ENCODE results near the gene SCAMP1.
"Not testable (repeated sequence)": the region's sequence is repeated elsewhere in the genome, so short reads cannot be mapped to it uniquely, and the experiment has no call there.

The SCAMP1 gene

DNA sequence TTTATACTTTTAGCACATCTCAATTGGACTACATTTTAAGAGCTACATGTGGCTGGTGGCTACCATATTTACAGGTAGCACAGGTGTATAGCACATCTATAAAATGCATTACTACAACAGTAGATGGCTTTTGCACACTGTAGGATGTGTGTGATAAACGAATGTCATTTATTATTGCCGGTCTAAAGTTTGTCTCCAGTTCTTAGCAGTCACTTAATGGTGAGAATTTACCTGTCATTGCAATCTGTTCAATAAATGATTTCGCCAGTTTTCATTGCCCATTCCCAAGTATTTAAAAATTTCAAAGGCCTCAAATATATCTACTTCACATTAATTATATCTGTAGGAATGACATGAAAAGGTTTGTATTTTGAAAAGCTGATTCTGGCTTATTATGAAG is 15.9 kb downstream of the SCAMP1 start:
- intact Hi-C loops (cut with micrococcal nuclease) = no loop called here
- Mint-ChIP-seq H3K36me3 (ENCODE audit: low read depth) (no peaks in the 10 kb centered on the region), H3K9me3 (no peaks in the 10 kb centered on the region), H3K4me3 (no peak overlapping the region), H3K27ac (no peak overlapping the region), H3K27me3 (no peaks in the 10 kb centered on the region), H3K4me1 (ENCODE audit: low read depth) (peaks cover 18% of the 10 kb centered on the region)

DNA sequence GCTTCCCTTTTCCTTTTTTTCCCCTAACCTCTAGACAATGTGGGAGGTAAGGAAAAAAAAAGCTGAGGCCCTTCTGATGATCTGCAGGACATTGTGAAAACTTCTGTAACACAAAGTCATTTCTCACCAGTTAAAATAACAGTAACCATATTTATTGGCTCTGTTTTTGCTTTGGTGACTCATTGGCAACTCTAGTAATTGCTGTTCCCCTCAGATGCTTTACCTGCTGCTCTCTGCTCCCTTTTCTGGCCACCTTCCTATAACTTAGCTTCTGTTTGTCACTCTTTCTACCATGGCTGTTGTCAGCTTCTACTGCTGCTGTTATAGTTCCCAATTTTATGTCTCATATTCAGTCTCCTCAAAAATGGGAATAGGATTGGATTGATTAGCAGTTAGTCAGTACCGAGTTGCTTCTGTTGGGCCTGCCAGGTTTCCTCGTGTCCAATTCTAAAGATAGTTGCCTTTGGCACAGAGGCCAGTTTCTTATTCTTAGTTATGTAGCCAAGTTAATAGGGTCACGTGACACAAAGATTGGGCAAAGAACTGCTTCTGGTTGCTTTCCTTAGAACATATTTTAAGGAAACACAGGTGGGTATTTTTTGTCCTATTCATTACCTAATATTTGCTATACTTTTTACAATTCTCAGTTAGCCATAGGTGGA is 16.8 kb downstream of the SCAMP1 start:
- H3K36me3 Mint-ChIP-seq (ENCODE audit: low read depth) = no peaks in the 10 kb centered on the region
- H3K4me3 Mint-ChIP-seq = no peak overlapping the region
- no peak overlapping the region for H3K27ac Mint-ChIP-seq
- no peaks in the 10 kb centered on the region for H3K9me3 Mint-ChIP-seq
- no peaks in the 10 kb centered on the region for H3K27me3 Mint-ChIP-seq
- intact Hi-C loops (cut with micrococcal nuclease) = no loop called here
- H3K4me1 Mint-ChIP-seq (ENCODE audit: low read depth) = peaks cover 23% of the 10 kb centered on the region

DNA sequence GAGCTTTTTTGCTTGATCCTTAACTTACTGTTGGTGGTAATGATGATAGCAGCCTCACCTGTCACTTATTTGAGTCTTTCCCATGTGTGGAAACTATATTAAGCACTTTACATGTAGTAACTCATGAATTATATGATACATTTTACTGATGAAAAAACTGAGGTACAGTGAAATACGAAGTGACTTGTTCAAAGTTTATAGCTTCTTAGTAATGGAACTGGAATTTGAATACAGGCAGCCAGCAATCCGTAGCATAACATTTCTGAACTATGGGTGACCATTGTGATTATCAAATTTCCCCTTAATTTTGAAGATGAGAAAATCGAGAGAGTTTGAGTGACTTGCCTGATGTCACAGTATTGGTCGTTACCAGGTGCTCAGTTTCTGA is 17.3 kb downstream of the SCAMP1 start:
- peaks cover 23% of the 10 kb centered on the region for H3K4me1 Mint-ChIP-seq (ENCODE audit: low read depth)
- H3K27ac Mint-ChIP-seq = no peak overlapping the region
- no peak overlapping the region for H3K4me3 Mint-ChIP-seq
- intact Hi-C loops (cut with micrococcal nuclease) = no loop called here
- H3K36me3 Mint-ChIP-seq (ENCODE audit: low read depth) = no peaks in the 10 kb centered on the region
- no peaks in the 10 kb centered on the region for H3K27me3 Mint-ChIP-seq
- no peaks in the 10 kb centered on the region for H3K9me3 Mint-ChIP-seq

DNA sequence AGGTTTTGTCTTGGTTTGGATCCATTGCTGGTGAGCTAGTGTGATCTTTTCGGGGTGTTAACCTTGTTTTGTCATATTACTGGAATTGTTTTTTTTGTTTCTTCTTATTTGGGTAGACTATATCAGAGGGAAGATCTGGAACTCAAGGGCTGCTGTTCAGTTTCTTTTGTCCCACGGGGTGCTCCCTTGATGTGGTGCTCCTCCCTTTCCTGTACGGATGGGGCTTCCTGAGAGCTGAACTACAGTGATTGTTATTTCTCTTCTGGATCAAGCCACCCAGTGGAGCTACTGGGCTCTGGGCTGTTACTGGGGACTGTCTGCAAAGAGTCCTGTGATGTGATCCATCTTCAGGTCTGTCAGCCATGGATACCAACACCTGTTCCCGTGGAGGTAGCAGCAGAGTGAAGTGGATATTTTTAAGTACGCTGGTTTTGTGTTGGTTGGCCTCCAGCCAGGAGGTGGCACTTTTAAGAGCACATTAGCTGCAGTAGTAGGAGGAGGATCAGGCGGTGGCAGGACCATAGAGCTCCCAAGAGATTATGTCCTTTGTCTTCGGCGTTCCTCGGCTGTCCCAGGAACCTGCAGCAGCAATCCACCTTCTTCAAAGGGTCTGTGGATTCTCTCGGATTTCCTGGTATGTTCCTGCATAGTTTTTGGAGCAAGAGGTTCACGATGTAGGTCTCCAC is 27.2 kb downstream of the SCAMP1 start:
- H3K4me1 Mint-ChIP-seq (ENCODE audit: low read depth) = no peaks in the 10 kb centered on the region
- H3K9me3 Mint-ChIP-seq = peaks cover 66% of the 10 kb centered on the region
- H3K27ac Mint-ChIP-seq = no peak overlapping the region

DNA sequence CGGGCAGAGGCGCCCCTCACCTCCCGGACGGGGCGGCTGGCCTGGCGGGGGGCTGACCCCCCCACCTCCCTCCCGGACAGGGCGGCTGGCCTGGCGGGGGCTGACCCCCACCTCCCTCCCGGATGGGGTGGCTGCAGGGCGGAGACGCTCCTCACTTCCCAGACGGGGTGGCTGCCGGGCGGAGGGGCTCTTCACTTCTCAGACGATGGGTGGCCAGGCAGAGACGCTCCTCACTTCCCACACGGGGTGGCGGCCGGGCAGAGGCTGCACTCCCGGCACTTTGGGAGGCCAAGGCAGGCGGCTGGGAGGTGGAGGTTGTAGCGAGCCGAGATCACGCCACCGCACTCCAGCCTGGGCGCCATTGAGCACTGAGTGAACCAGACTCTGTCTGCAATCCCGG is 30.9 kb downstream of the SCAMP1 start:
- H3K4me1 Mint-ChIP-seq (ENCODE audit: low read depth); intact Hi-C loops (cut with micrococcal nuclease); H3K4me3 Mint-ChIP-seq: not testable (repeated sequence)

More for the DNA sequence above, 27.2 kb downstream of the SCAMP1 start:
- Mint-ChIP-seq H3K36me3 (ENCODE audit: low read depth) (peaks cover 60% of the 10 kb centered on the region), H3K4me3 (no peak overlapping the region), H3K27me3 (no peaks in the 10 kb centered on the region)
- intact Hi-C loops (cut with micrococcal nuclease) = no loop called here

DNA sequence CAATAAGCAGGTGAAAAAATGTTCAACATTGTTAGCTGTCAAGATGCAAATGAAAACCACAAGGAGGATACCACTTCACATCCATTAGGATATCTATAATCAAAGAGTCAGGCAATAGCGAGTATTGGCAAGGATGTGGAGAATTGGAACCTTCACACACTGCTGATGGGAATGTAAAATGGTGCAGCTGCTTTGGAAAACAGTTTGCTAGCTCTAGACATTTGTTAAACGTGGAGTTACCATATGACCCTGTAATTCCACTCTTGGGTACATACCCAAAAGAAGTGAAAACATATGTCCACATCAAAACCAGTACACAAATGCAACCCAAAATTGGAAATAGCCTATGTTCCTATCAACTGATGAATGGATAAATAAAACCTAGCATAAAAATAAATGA is 37.4 kb downstream of the SCAMP1 start:
- H3K4me1 Mint-ChIP-seq (ENCODE audit: low read depth) = peaks cover 16% of the 10 kb centered on the region
- H3K36me3 Mint-ChIP-seq (ENCODE audit: low read depth) = peaks cover 12% of the 10 kb centered on the region
- no peaks in the 10 kb centered on the region for H3K27me3 Mint-ChIP-seq
- H3K4me3 Mint-ChIP-seq = no peak overlapping the region
- no peaks in the 10 kb centered on the region for H3K9me3 Mint-ChIP-seq
- no peak overlapping the region for H3K27ac Mint-ChIP-seq
- intact Hi-C loops (cut with micrococcal nuclease) = no loop called here

More for the DNA sequence above, 30.9 kb downstream of the SCAMP1 start:
- H3K27me3 Mint-ChIP-seq, H3K27ac Mint-ChIP-seq: not testable (repeated sequence)
- H3K9me3 Mint-ChIP-seq = peaks cover 30% of the 10 kb centered on the region
- H3K36me3 Mint-ChIP-seq (ENCODE audit: low read depth) = peaks cover 36% of the 10 kb centered on the region

DNA sequence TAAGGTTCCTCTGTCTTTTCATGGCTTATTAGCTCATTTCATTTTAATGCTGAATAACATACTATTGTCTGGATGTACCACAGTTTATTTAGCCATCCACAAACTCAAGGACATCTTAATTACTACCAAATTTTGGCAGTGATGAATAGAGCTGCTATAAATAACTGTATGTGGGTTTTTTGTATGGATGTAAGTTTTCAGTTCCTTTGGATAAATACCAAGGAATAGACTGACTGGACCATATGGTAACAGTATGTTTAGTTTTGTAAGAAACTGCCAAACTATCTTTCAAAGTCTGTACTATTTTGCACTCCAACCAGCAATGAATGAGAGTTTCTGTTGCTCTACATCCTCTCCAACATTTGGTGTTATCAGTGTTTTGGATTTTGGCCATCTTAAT is 38.7 kb downstream of the SCAMP1 start:
- no peak overlapping the region for H3K4me3 Mint-ChIP-seq
- intact Hi-C loops (cut with micrococcal nuclease) = no loop called here
- H3K9me3 Mint-ChIP-seq = no peaks in the 10 kb centered on the region
- H3K36me3 Mint-ChIP-seq (ENCODE audit: low read depth) = peaks cover 12% of the 10 kb centered on the region
- H3K27ac Mint-ChIP-seq = no peak overlapping the region
- no peaks in the 10 kb centered on the region for H3K27me3 Mint-ChIP-seq
- peaks cover 16% of the 10 kb centered on the region for H3K4me1 Mint-ChIP-seq (ENCODE audit: low read depth)

DNA sequence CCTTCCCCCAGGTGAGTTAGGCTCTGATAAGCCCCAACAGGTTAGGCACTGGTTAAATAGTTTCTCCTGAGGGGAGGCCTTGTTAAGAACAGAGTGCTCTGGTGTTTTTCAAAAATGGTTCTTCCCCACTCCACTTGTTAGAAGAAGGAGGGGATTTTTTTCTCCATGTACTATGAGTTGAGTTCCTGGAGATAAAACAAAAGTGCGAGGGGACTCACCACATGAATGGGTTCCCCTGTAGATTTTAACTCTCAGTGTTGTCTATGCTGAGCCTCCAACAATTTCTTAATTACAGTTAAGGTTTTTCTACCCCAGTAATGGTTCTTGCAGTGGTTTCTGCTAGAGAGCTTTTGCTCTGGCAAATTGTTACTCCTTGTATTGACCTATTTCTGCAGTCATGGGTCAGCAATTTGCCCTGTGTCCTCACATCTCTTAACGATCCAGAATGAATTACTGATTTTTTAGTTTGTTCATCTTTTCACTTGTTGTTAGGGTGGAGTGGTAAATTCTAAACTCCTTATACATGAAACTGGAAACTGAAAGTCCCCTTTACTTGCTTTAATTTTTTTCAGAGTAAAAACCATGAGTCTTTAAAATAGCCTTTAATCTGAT is 44.4 kb downstream of the SCAMP1 start:
- no peaks in the 10 kb centered on the region for H3K27me3 Mint-ChIP-seq
- peaks cover 30% of the 10 kb centered on the region for H3K4me1 Mint-ChIP-seq (ENCODE audit: low read depth)
- H3K9me3 Mint-ChIP-seq = peaks cover 17% of the 10 kb centered on the region
- intact Hi-C loops (cut with micrococcal nuclease) = no loop called here
- H3K36me3 Mint-ChIP-seq (ENCODE audit: low read depth) = peaks cover 27% of the 10 kb centered on the region
- no peak overlapping the region for H3K27ac Mint-ChIP-seq
- no peak overlapping the region for H3K4me3 Mint-ChIP-seq

DNA sequence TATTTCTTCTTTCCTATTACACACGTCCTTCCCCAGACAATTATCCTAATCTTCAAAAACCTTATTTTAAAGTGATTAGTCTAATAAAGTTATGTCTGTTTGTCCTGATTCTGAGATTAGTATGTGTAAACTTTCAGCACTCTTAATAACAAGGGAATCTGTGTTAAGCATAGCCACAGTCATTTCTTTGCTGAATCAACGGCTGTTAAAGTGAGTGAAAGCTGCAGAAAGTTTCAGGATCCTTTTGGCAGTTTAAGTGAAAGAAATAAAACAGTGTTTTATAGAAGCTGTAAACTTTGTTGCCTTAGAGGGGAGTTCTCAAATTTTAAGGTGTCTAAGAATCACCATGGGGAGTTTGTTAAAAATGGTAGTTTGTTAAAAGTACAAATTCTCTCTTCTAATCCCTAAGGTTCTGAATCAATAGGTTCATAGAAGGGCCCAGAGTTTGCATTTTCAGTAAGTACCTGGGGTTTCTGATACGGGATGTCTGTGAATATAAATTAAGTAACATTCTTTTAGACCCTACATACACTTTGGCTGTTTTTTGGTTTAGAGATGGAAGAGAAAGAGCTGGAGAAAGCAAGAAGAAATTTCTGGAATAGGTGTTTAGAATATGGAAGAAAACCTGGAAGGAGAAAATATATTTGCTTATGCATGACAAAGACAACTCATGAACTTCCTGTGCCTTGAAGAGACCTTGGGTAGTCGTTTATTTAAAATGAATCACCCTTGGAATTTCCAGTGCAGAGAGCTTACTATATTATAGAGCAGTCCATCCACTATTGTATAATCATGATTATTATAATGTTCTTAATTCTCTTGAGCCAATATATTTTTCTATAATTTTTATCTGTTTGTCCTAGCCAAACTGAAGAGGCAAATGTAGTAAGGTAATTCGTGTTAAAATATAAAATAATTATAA is 45.7 kb downstream of the SCAMP1 start:
- H3K4me3 Mint-ChIP-seq = no peak overlapping the region
- H3K27me3 Mint-ChIP-seq = no peaks in the 10 kb centered on the region
- intact Hi-C loops (cut with micrococcal nuclease) = no loop called here
- peaks cover 20% of the 10 kb centered on the region for H3K4me1 Mint-ChIP-seq (ENCODE audit: low read depth)
- H3K9me3 Mint-ChIP-seq = peaks cover 17% of the 10 kb centered on the region
- H3K27ac Mint-ChIP-seq = no peak overlapping the region
- peaks cover 27% of the 10 kb centered on the region for H3K36me3 Mint-ChIP-seq (ENCODE audit: low read depth)

DNA sequence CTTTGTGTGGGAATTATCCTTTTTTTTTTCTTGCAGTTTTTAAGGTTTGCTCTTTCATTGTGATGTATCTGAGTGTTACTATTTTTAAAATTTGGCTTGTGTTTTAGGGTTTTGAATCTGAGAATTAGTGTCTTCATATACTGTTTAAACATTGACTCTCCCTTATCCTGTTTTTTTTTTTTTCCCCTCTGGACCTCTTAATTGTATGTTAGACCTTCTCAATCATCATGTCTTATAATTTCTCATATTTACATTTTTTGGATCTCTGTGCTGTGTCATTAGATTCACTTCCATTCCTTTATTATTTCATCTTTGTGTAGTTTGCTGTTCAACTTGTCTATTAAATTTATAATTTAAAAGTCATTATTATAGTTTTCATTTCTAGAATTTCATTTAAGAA is 47.0 kb downstream of the SCAMP1 start:
- peaks cover 25% of the 10 kb centered on the region for H3K4me1 Mint-ChIP-seq (ENCODE audit: low read depth)
- H3K4me3 Mint-ChIP-seq = no peak overlapping the region
- no peaks in the 10 kb centered on the region for H3K27me3 Mint-ChIP-seq
- peaks cover 17% of the 10 kb centered on the region for H3K9me3 Mint-ChIP-seq
- no peak overlapping the region for H3K27ac Mint-ChIP-seq
- intact Hi-C loops (cut with micrococcal nuclease) = no loop called here
- peaks cover 27% of the 10 kb centered on the region for H3K36me3 Mint-ChIP-seq (ENCODE audit: low read depth)

DNA sequence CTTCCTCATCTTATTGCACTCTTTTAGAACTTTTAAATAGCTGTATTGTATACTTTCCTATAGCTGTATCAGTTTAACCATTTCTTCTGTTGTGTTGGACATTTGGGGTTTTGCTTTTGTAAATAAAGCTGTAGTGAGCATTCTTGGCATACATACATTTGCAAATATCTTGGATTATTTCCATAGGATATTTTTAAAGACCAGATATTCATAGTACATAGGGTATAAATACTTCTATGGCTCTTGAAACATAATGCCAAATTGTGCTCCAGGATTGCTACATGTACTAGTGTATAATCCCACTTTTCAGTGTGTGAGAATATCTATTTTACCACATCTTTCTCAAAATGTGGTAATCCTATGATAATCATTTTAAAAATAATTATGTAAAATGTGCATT is 51.2 kb downstream of the SCAMP1 start:
- no peak overlapping the region for H3K27ac Mint-ChIP-seq
- no peak overlapping the region for H3K4me3 Mint-ChIP-seq
- H3K4me1 Mint-ChIP-seq (ENCODE audit: low read depth) = peaks cover 18% of the 10 kb centered on the region
- intact Hi-C loops (cut with micrococcal nuclease) = no loop called here
- peaks cover 17% of the 10 kb centered on the region for H3K9me3 Mint-ChIP-seq
- no peaks in the 10 kb centered on the region for H3K27me3 Mint-ChIP-seq
- H3K36me3 Mint-ChIP-seq (ENCODE audit: low read depth) = peaks cover 35% of the 10 kb centered on the region

DNA sequence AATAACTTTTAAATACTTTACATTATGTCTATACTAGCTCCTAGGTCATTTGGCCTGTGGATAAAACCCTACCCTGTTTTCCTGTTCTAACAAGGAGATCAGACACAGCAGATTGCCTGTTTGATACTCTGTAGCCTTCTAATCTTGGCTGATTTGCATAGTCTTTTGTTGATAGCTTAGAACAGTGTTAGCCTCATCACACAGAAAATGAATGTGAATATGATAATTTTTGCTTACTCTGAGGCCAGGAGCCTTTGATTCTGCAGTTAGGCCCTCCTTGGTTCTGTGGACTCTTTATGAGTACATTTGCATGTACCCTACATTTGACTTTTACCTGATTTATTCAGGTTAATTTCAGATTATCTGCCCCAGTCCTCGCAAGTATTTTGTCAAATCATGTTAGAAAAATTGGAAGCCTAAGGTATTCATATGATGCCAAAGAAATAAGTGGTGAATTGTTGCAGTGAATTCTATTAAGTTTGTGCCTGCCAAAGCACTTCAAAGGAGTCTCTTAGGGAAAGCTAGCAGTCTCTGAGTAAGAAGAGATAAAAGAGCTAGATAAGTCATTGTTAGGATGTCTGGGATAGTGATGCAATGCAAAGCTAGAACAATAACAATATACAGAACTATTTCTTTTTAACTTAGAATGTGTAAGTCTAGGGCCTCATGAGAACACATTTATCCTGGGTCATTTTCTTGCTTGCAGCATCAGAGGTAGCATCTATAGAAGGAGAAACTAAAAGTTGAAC is 56.4 kb downstream of the SCAMP1 start:
- H3K27me3 Mint-ChIP-seq = no peaks in the 10 kb centered on the region
- H3K27ac Mint-ChIP-seq = no peak overlapping the region
- H3K36me3 Mint-ChIP-seq (ENCODE audit: low read depth) = peaks cover 36% of the 10 kb centered on the region

DNA sequence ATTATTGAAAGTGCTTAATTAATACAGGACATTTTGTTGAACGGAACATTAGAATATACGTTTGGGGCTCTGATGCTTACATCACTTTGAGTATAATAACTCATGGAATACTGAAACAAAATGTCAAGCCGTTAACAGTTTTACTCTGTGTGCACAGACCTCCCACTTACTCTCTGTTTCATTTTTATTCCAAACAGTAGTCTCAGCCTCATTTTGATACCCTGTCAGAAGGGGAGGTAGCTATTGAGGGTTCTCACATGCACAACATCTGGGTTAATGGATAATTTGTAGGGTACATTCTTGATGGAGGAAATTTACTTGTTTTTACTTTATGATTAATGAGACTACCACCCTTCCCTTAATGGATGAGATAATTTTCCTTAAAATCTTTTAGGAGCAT is 59.0 kb downstream of the SCAMP1 start:
- Mint-ChIP-seq H3K4me3 (no peak overlapping the region), H3K9me3 (no peaks in the 10 kb centered on the region), H3K4me1 (ENCODE audit: low read depth) (peaks cover 9% of the 10 kb centered on the region), H3K27ac (no peak overlapping the region), H3K27me3 (no peaks in the 10 kb centered on the region), H3K36me3 (ENCODE audit: low read depth) (peaks cover 44% of the 10 kb centered on the region)
- intact Hi-C loops (cut with micrococcal nuclease) = no loop called here

More for the DNA sequence above, 56.4 kb downstream of the SCAMP1 start:
- Mint-ChIP-seq H3K9me3 (no peaks in the 10 kb centered on the region), H3K4me1 (ENCODE audit: low read depth) (peaks cover 9% of the 10 kb centered on the region), H3K4me3 (no peak overlapping the region)
- intact Hi-C loops (cut with micrococcal nuclease) = no loop called here
